Renal pelvis (tissue), 12 donors: Measurements from ENCODE around the gene PGM2L1. TPM values are rescaled to one million over a fixed set of nuclear protein-coding genes. Genes with fewer than 3 reads are reported as not detected.
A peak's percentile ranks its signal among the peaks of the same experiment; 100 is the strongest.
"Not testable (repeated sequence)": the region's sequence is repeated elsewhere in the genome, so short reads cannot be mapped to it uniquely, and the experiment has no call there.

Source experiments
- DNase-seq: peaks from one replicate; pipeline ENCODE4 v3.0.0-alpha.2; 2013
- long read RNA-seq, 16 experiments: transcript quantifications; one replicate each; lab custom pipeline, GENCODE V29; 2026
- polyA plus RNA-seq, 3 donors: library from polyadenylated mRNA; unstranded; fragments of 120-200 nt; gene quantifications; one replicate each; pipeline ENCODE4 v1.2.1, GENCODE V29; 2013; ENCODE audit not compliant: insufficient read length in 3 of 3

Gene PGM2L1
- 1 to 10 TPM; 2.6 to 4.3 (median 3.8) TPM for polyA plus RNA-seq
- long read RNA-seq, donor 1, result 0 reads
- long read RNA-seq, donor 2, result 0 reads
- long read RNA-seq, donor 3, result 0 reads
- long read RNA-seq, donor 4, result 0 reads
- long read RNA-seq, donor 5, result 0 reads
- long read RNA-seq, donor 6, result 0 reads
- long read RNA-seq, donor 7, full-length matches to known transcripts, result 2 of 2 reads
- long read RNA-seq, donor 7, partial matches to known transcripts, result 0 of 2 reads
- long read RNA-seq, donor 7, other reads (novel, unspliced or antisense), result 0 of 2 reads
- long read RNA-seq, donor 8, partial matches to known transcripts, result 0 of 2 reads
- long read RNA-seq, donor 8, other reads (novel, unspliced or antisense), result 0 of 2 reads
- long read RNA-seq, donor 9, partial matches to known transcripts, result 0 of 1 reads
- long read RNA-seq, donor 9, other reads (novel, unspliced or antisense), result 0 of 1 reads
- long read RNA-seq, donor 10, result 0 reads
- long read RNA-seq, donor 11, result 0 reads
- long read RNA-seq, donor 12, result 0 reads
- long read RNA-seq, donor 13, result 0 reads
- long read RNA-seq, donor 14, result 0 reads
- long read RNA-seq, donor 15, full-length matches to known transcripts, result 1 of 1 reads
- long read RNA-seq, donor 15, partial matches to known transcripts, result 0 of 1 reads
- long read RNA-seq, donor 15, other reads (novel, unspliced or antisense), result 0 of 1 reads
- long read RNA-seq, donor 16, full-length matches to known transcripts, result 1 of 1 reads
- long read RNA-seq, donor 16, partial matches to known transcripts, result 0 of 1 reads
- long read RNA-seq, donor 16, other reads (novel, unspliced or antisense), result 0 of 1 reads

DNA sequence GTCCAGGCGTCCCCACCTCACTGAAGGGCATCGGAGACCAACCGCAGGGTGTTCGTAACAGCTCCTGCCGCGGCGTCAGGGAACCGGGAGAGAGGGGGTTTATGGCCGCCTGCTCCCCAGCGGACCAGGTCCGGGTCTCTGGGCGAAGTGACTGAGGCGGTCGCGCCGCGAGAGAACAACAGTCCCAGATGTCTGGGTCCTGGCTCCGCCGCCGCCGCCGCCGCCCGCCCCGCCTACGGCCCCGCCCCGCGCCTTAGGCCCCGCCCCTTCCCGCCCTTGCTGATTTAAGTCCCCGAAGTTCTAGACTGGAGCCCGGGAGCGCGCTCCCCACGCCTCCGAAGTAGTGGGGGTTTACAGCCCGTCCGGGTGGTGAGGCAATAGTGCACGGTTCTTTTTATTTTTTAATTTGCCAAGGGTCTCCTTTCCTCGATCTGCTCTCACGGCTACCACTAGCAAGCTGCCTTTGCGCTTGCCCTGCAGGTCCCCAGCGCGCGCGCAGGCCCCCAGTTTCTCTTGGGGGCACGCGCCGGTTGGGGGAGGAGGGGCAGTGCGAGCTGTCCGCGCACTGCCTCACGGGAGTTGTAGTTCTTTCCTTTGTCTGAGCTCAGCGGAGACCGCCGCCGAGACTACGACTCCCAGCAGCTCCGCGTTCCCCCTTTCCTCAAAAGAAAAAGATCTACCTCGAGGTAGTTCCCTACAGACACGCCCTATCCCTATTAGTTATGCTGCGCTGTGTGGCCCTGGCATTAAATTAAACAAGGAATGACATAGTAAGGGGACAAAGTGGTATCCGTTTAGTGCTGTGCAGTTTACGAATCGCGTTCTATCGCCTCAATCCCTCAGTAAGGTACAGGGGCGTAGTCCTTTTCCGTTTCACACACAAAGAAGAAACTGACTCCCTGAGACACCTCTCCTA is at the start of gene PGM2L1:
TSS of gene PGM2L1 (minus strand) at position 190 of the 916 bp plus-strand sequence. CDS start 272 bp downstream, outside the sequence.
- DNase-seq, result peak; percentile 97

DNA sequence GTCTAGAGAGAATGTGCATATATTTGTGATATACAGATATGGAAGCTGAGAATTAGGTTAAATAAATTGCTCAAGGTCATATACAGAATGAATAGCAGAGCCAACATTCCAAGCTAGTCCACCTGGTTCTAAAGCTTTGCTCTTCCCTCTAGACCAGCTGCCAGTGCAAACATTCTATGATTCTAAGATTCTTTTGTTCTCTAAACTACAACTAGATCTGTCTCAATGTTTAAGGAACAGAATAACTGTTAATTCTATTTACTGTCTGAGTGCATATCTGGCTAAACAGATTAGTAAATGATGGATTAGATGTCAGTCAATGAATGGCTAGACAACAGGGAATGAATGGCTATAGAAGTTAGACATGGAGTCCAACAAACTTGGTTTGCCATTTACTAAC is 49.5 kb upstream of the PGM2L1 start:
- no peak for DNase-seq

DNA sequence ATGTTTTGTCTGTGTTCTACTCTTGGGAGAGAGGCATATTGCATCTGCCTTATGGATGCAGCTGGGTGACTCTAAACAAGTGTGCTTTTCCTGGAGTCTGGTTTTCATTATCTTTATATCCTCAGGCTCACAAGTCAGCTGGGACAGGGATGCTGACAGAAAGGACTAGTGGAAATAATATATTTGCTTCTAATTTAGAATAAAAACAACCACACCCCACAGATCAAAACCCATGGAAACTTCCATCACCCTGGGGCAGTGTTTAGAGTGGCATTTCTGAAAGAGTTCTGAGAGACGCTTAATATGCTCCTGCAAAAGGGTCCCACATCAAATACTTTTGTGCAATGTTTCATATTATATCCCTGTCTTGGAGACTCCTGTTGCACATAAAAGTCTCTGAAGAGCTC is 48.3 kb upstream of the PGM2L1 start:
- no peak for DNase-seq

- no peak for DNase-seq
Observed at GRCh38 chr11:74444173-74444826, 46.1 kb upstream of the PGM2L1 start.

- DNase-seq, result no peak
Observed at GRCh38 chr11:74443071-74443864, 45.0 kb upstream of the PGM2L1 start.

DNA sequence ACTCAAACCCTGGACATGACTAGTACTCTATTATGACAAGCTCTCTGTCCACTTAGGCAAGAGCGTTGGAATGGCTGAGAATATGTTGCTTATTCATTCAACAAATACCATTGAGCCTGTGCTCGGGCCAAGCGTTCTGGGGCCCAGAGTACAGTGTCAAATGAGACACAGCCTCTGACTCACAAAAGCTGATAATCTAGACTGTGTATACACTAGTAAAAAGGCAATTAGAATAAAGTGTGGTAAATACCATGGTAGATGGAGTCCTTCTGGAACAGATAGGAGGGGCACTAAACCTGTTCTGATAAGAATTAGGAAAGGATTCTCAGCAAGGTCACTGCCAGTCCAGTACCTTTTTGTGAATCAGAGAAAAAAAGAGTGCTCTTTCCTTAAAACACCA is 44.4 kb upstream of the PGM2L1 start:
- DNase-seq, result no peak

GRCh38 chr11:74438681-74439080 is 40.4 kb upstream of the PGM2L1 start:
- DNase-seq, result no peak

DNA sequence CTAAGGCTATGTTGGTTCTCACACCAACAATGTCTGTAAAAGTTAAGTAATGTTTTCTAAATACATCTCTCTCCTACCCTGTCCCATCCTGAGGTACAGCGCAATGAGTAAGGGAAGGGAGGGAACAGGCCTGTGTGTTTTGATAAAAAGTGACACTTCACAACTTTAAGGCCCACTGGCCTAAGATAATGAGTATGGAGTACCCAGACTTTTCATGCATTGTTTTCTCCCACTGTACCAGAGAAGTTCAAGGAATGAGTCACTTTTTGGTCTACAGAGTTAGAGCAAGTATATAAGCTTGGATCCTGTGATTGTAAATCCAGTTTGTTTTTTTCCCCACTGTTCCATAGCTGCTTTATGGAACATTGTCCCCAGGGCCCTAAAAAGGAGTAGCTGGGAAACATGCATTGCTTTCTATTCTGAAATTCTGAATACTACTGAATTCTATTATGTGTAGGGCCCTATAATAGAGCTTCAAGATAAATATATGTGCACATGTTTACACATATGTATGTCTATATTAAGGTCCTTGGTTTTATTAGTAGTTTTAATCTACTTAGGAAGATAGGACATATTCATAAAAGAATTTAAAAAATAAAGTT is 39.3 kb upstream of the PGM2L1 start:
- DNase-seq, result no peak

DNA sequence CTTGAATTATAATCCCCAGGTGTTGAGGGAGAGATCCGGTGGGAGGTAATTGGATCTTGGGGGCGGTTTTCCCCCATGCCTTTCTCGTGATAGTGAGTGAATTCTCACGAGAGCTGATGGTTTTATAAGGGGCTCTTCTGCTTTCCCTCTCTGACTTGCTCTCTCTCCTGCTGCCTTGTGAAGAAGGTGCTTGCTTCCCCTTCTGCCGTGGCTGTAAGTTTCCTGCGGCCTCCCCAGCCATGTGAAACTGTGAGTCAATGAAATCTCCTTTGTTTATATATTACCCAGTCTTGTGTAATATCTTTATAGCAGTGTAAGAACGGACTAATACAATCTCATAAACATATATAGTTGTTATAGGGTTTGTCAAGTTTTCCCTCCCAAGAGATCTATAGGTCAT is 36.3 kb upstream of the PGM2L1 start:
- DNase-seq, result no peak

DNA sequence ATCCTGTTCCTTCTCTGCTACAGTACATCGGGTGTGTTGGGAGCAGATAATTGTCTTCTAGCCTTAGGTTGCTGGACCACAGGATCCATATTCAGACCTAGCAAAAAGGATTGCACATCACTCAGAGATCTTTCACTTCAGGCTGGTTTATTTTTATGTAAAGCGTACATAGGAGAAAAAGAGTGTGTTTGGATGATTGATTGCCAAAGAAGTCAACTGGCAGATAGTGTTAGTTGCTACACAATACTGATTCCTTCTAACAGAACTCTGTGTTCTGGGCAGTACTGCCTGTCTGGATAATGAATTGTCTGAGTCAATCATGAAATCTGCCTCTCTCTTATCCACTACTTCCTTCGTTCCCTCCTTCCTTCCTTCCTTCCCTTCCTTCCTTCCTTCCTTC is 31.0 kb upstream of the PGM2L1 start:
- DNase-seq, result no peak

DNA sequence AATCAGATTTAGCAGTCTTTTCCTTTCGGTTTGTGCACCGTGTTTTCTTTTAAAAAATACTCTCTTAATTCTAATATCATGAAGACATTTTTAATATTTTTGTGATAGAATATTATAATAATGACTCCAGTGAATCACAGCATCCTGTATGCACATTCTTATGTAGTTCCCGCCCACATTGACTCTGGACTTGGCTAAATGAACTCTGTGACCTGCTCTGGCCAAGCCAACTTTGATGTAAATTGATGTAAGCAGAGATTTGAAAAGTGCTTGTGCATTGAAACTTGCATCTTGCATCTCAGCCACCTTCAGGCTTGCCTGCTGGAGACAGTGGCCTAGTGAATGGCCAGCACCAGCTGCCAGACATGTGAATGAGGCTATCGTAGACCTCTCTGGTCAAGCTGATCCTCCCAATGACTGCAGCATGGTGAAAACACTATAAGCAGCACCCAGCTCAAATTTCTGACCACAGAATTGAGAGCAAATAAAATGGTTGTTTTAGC is 29.2 kb upstream of the PGM2L1 start:
- DNase-seq, result no peak

DNA sequence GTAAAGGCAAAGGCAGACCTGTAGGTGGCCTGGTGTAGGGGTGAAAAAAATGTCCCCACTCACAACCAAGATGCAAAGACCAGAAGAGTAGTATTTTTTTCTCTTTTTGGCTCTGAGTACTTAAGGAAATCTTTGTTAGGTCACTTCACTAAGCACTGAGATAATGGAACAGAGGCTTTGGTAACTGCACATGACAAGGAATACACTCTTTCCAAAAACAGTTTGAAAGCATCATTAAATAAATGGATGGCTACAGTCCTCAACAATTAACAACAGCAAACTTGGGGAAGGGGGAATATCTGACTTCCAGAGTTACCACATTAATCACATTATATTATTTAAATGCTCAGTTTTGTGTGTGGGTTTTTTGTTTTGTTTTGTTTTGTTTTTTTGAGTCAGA is 26.9 kb upstream of the PGM2L1 start:
- no peak for DNase-seq

GRCh38 chr11:74418509-74418895 is 20.3 kb upstream of the PGM2L1 start:
- DNase-seq, result no peak

GRCh38 chr11:74417860-74418508 is 19.8 kb upstream of the PGM2L1 start:
- no peak for DNase-seq

DNA sequence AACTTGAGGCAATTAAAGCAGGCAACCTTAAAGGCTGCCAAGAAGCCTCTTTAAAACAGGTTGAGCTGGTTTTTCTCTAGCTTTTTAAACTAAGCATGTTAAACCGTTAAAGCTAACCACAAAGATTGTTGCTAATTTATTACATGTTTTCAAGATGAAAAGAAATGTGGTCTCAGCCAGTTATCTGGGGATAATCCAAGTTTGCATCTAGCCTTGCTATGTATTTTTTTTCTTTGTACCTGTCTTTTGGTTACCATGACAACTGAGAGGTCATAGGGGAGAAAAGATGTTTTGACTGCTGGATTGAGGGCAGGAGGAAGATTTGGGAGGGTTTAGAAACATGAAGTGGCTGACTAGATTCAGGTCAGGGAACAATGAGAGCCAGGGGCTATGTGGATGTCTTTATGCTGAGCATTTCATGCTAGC is 19.2 kb upstream of the PGM2L1 start:
- peak; percentile 52 for DNase-seq

GRCh38 chr11:74416974-74417373 is 18.7 kb upstream of the PGM2L1 start:
- DNase-seq, result not testable (repeated sequence)

GRCh38 chr11:74412733-74413359 is 14.6 kb upstream of the PGM2L1 start:
- no peak for DNase-seq

DNA sequence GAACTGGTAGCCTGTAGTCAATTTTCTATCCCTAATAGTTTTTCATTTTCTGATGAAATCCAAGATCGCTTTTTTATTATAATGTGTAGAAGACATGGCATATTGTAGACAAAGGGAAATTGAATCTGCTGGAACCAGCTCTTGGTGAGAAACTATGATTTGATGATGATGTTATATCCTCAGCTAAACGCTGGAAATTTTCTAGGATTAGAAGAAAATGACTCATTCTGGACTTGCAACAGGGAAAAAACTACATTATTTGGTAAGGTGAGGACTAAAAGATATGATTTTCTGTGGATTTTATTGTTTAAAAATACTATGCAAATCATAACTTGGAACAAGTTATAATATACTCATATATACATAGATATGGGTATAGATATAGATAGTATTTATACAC is 14.1 kb upstream of the PGM2L1 start:
- DNase-seq, result no peak

DNA sequence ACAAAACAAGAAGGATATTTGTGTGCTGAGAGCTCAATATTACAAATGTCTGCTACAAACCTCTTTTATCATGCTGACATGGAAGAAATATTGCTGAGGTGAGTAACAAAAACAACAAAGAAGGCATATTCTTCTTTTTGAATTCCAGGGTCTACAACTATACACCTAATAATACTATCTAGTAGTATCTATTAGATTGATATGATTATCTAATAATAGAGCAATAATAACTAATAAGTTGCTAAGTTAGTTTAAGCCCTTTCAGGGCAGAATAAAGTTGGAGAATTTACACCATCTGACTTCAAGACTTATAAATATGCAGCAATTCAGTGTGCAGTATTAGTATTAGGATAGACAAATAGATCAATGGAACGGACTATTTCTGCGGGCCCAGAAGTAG is 11.4 kb upstream of the PGM2L1 start:
- no peak for DNase-seq
